Mesothelial cell of epicardium (in vitro differentiated cells): ENCODE measurements around the gene SIX5. TPM values are rescaled to one million over a fixed set of nuclear protein-coding genes. Genes with fewer than 3 reads are reported as not detected.
"Not testable (repeated sequence)": the region's sequence is repeated elsewhere in the genome, so short reads cannot be mapped to it uniquely, and the experiment has no call there.

ENCODE experiments used
- DNase-seq, 2 experiments: peaks; one replicate each; pipeline ENCODE4 v3.0.0; 2021; ENCODE audit warnings: low spot score in 2 of 2; ENCODE audit not compliant: unreplicated experiment in 2 of 2
- H3K27ac Mint-ChIP-seq: 2 replicates; pipeline ENCODE4 v1.8.0; 2021; ENCODE audit warnings: mixed read lengths
- H3K27me3 Mint-ChIP-seq: 2 replicates; pipeline ENCODE4 v1.8.0; 2021; ENCODE audit warnings: low read depth, mixed read lengths
- H3K36me3 Mint-ChIP-seq: 2 replicates; pipeline ENCODE4 v1.8.0; 2021; ENCODE audit warnings: mixed read lengths
- H3K4me1 Mint-ChIP-seq: 2 replicates; pipeline ENCODE4 v1.8.0; 2021; ENCODE audit warnings: mixed read lengths
- H3K4me3 Mint-ChIP-seq: 2 replicates; pipeline ENCODE4 v1.8.0; 2021; ENCODE audit warnings: mild to moderate bottlenecking, moderate library complexity, mixed read lengths
- H3K9me3 Mint-ChIP-seq: 2 replicates; pipeline ENCODE4 v1.8.0; 2021; ENCODE audit warnings: mixed read lengths
- total RNA-seq: library from RNA; stranded (reverse); gene quantifications from 3 replicates; pipeline ENCODE4 v1.2.1, GENCODE V29; 2021
- TF ChIP-seq, protein P1 (sequence below): fragments of 200-600 bp; sonication (generic); IDR thresholded peaks from one replicate; pipeline ENCODE4 v1.5.0; 2021; ENCODE audit warnings: antibody characterized with exemption; ENCODE audit not compliant: unreplicated experiment

The SIX5 gene
- total RNA-seq, 1 donor from 2014 or later, result 50.3 TPM

DNA sequence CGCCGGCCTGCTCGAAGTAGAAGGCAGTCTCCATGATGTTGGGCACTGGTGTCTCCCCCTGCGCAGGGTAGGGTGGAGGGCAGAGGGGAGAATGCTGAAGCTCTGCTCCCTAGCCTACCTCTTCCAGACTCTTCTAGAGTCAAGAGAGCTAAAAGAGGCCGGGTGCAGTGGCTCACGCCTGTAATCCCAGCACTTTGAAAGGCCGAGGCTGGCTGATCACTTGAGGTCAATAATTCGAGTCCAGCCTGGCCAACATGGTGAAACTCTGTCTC, 35.8 kb upstream of the SIX5 start:
- no peak for DNase-seq
- TF ChIP-seq, protein P1, sequence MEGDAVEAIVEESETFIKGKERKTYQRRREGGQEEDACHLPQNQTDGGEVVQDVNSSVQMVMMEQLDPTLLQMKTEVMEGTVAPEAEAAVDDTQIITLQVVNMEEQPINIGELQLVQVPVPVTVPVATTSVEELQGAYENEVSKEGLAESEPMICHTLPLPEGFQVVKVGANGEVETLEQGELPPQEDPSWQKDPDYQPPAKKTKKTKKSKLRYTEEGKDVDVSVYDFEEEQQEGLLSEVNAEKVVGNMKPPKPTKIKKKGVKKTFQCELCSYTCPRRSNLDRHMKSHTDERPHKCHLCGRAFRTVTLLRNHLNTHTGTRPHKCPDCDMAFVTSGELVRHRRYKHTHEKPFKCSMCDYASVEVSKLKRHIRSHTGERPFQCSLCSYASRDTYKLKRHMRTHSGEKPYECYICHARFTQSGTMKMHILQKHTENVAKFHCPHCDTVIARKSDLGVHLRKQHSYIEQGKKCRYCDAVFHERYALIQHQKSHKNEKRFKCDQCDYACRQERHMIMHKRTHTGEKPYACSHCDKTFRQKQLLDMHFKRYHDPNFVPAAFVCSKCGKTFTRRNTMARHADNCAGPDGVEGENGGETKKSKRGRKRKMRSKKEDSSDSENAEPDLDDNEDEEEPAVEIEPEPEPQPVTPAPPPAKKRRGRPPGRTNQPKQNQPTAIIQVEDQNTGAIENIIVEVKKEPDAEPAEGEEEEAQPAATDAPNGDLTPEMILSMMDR, result no peak
- Mint-ChIP-seq H3K4me3 (no peak overlapping the region), H3K27ac (no peak overlapping the region), H3K4me1 (peaks cover 4% of the 10 kb centered on the region), H3K36me3 (no peaks in the 10 kb centered on the region), H3K9me3 (no peaks in the 10 kb centered on the region), H3K27me3 (no peaks in the 10 kb centered on the region)

DNA sequence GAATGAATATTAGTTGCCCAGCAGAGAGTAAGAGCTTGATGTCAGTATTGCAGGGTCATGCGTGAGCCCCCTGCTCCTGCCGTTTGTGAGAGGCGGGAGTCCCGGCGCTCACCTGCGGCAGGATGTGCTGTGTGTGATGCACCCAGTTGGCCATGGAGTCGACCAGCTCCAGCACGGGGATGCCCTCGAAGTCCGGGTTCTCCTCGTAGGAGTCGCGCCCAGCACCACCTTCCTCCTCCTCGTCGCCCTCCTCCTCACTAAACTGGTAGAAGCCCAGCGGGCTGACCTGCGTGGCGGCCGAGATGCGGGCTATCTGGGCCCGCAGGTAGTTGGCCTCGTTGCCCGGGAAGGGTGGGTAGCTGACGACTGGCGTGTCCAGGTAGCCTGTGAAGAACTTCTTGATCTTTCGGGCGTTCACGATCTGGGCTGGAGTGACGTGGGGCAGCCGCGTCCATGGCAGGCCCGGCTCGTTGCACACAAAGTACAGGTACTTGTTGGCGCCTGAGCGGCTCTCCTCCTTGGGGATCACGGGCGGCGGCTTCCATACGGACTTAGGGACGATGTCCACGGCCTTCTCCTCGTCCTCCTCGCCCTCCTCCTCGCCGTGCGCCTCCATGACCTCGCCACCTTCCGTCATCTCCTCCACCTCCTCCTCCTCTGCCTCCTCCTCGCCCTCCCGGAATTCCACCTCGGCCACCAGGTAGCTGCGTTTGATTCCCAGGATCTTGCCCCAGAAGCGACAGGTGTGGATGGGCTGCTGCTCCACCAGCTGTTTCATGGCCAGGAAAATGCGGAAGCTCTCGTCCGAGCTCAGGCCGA, 35.3 kb upstream of the SIX5 start:
- no peaks in the 10 kb centered on the region for H3K9me3 Mint-ChIP-seq
- H3K4me3 Mint-ChIP-seq, result no peak overlapping the region
- no peaks in the 10 kb centered on the region for H3K36me3 Mint-ChIP-seq
- no peak for DNase-seq
- peaks cover under 1% of the 10 kb centered on the region for H3K4me1 Mint-ChIP-seq
- no peak overlapping the region for H3K27ac Mint-ChIP-seq
- H3K27me3 Mint-ChIP-seq, result no peaks in the 10 kb centered on the region
- TF ChIP-seq, protein P1, result no peak

DNA sequence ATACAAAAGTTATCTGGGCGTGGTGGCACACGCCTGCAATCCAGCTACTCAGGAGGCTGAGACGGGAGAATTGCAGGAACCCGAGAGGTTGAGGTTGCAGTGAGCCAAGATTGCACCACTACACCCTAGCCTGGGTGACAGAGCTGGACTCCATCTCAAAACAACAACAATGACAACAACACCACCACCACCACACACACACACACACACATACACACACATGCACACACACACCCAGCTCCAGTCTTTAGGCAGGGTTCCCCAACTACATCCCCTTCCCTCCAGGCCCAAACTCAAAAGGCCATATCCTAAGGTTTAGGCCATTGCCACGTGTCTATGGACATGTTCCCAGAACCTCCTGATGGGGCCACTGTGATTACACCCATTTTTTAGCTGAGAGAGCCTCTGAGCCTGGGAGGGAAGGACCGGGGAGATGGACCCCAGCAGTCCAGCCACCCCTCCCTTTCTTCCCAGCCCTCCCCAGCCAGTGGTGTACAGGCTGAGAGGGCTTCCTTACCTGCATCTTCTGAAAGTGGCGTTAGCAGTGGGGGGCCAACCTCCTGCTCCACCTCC, 32.6 kb upstream of the SIX5 start:
- no peaks in the 10 kb centered on the region for H3K9me3 Mint-ChIP-seq

DNA sequence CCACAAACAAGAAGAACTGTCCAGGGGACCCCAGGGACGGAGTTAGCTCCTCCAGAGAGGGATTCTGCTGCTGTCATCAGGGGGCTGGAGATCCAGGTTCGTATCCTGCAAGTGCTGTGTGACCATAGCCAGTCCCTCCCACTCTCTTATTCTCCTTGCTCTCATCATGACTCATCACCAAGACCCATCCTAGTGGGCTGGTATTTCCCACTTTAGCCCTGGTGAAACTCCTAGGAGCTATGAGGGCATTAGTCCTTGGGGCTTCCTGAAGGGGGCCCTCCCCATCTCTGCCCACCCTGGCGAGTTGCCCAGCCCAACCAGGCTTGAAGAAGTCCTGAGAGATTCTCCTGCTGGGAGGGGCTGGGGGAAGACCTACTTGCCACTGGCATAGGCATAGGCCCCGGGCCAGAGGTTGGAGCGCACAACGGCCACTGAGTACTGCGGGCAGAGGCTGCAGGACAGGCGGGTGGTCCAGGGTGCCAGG, 31.1 kb upstream of the SIX5 start:
- H3K36me3 Mint-ChIP-seq, result no peaks in the 10 kb centered on the region
- TF ChIP-seq, protein P1, result no peak
- no peak overlapping the region for H3K4me3 Mint-ChIP-seq
- no peak overlapping the region for H3K27ac Mint-ChIP-seq
- DNase-seq, result no peak
- H3K4me1 Mint-ChIP-seq, result peaks cover 6% of the 10 kb centered on the region
- H3K27me3 Mint-ChIP-seq, result no peaks in the 10 kb centered on the region
- no peaks in the 10 kb centered on the region for H3K9me3 Mint-ChIP-seq

More for the DNA sequence above, 32.6 kb upstream of the SIX5 start:
- Mint-ChIP-seq H3K27me3 (no peaks in the 10 kb centered on the region), H3K36me3 (no peaks in the 10 kb centered on the region), H3K27ac (no peak overlapping the region), H3K4me1 (peaks cover 6% of the 10 kb centered on the region), H3K4me3 (no peak overlapping the region)
- TF ChIP-seq, protein P1, result no peak
- DNase-seq, result no peak

DNA sequence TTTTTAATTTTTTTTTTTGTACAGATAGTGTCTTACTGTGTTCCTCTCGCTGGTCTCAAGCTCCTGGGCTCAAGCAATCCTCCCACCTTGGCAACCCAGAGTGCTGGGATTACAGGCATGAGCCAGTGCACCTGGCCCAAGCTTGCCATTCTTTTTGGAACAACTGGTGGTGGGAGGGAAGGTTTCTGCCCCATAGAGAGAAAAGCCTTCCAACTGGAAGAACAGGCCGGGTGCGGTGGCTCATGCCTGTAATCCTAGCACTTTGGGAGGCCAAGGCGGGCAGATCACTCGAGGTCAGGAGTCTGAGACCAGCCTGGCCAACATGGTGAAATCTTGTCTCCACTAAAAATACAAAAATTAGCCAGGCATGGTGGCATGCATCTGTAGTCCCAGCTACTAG, 30.5 kb upstream of the SIX5 start:
- H3K27me3 Mint-ChIP-seq, H3K27ac Mint-ChIP-seq, H3K36me3 Mint-ChIP-seq, H3K4me3 Mint-ChIP-seq, DNase-seq, H3K9me3 Mint-ChIP-seq, H3K4me1 Mint-ChIP-seq: not testable (repeated sequence)

DNA sequence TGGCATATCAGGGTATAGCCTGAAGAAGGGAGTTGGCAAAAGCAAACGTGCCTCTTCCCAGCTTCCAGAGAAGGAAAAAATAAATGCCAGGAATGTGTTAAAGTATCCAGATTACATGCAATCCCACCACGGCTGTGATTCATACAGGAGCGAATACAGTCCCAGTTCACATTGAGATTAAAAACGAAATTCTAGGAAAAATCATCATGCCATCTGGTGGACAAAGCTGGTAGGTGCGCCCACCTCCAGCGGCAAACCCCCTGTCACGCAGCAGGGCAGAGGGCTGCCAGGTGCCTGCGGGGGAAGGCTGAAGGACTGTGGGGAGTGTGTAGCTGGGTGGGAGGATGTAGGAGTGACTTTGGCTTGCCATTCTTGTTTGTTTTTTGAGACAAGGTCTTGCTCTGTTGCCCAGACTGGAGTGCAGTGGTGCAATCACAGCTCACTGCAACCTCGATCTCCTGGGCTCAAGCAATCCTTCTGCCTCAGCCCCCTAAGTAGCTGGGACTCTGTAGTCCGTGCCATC, 30.0 kb upstream of the SIX5 start:
- Mint-ChIP-seq H3K27ac (peak overlapping the region; percentile 59), H3K4me1 (peaks cover 6% of the 10 kb centered on the region), H3K27me3 (no peaks in the 10 kb centered on the region), H3K9me3 (no peaks in the 10 kb centered on the region), H3K36me3 (no peaks in the 10 kb centered on the region), H3K4me3 (no peak overlapping the region)
- TF ChIP-seq, protein P1, result peak; percentile 96
- peak in 1 of 2 experiments; percentile 83 for DNase-seq
